ENCODE results near the gene SLC39A11. TPM values are rescaled to one million over a fixed set of nuclear protein-coding genes. Genes with fewer than 3 reads are reported as not detected.

SLC39A11 gene
- polyA plus RNA-seq, 3 donors, result 16.6 to 27.9 (median 26.6) TPM

DNA sequence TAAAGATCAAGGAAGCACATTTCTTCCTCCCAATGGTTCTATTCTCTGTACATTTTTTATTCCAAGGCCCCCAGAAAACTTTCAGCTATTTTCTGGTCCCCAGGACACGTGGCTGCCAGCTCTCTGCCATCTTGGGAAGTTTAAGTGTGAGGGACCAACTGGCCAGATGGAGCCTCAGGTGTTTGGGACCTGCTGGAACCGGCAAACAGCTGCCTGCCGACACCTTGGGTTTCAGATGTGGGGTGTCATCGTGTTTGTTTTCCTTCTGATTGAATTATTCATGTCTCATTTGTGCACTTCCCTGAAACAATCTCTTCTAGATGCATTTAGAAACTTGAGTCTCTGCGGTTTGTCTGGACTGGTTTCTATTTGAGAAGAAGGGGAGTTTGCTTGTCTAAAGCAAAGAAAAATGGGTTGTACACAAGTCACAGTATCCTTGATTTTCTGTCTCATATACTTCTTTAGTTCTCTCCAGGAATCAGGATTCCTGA lies 386.5 kb downstream of the SLC39A11 start:
- H3K27me3 Mint-ChIP-seq (ENCODE audit: low read depth in 3 of 3), result peaks cover 0 to 1% (median 0%) of the 10 kb centered on the region in 3 donors
- H3K27ac ChIP-seq (ENCODE audit: low read depth in 1 of 2, low read length in 2 of 2), result no peak overlapping the region
- TF ChIP-seq, protein P1, sequence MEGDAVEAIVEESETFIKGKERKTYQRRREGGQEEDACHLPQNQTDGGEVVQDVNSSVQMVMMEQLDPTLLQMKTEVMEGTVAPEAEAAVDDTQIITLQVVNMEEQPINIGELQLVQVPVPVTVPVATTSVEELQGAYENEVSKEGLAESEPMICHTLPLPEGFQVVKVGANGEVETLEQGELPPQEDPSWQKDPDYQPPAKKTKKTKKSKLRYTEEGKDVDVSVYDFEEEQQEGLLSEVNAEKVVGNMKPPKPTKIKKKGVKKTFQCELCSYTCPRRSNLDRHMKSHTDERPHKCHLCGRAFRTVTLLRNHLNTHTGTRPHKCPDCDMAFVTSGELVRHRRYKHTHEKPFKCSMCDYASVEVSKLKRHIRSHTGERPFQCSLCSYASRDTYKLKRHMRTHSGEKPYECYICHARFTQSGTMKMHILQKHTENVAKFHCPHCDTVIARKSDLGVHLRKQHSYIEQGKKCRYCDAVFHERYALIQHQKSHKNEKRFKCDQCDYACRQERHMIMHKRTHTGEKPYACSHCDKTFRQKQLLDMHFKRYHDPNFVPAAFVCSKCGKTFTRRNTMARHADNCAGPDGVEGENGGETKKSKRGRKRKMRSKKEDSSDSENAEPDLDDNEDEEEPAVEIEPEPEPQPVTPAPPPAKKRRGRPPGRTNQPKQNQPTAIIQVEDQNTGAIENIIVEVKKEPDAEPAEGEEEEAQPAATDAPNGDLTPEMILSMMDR (IDR thresholded peaks at IDR 0.05), result no peak
- peaks cover 7 to 12% of the 10 kb centered on the region in 2 donors for H3K4me1 ChIP-seq (ENCODE audit: control insufficient read depth in 1 of 2, insufficient read depth in 2 of 2, low read length in 2 of 2)
- H3K9ac ChIP-seq (ENCODE audit: insufficient read depth, low read length, poor library complexity, severe bottlenecking), result no peak overlapping the region
- no peaks in the 10 kb centered on the region for H4K20me1 ChIP-seq (ENCODE audit: insufficient read depth, low read length)
- peaks cover 0 to 23% of the 10 kb centered on the region in 2 donors for H3K36me3 ChIP-seq (replicated peaks in 1 of 2; ENCODE audit: control insufficient read depth in 1 of 2, insufficient read depth in 2 of 2, low read length in 2 of 2)
- no peak for DNase-seq
- no peak overlapping the region for H3K4me3 Mint-ChIP-seq
- no peak overlapping the region for H2AFZ ChIP-seq (ENCODE audit: insufficient read depth, low read depth, low read length, poor library complexity, severe bottlenecking)
- 100% methylated on average over 2 of the region's 5 CpGs for whole genome bisulfite sequencing (ENCODE audit: insufficient coverage)
- H3K27me3 ChIP-seq (ENCODE audit: control insufficient read depth in 2 of 2, insufficient read depth in 2 of 2, low read length in 2 of 2), result no peaks in the 10 kb centered on the region
- peaks cover 0 to 7% (median 2%) of the 10 kb centered on the region in 7 donors for H3K9me3 Mint-ChIP-seq
- H3K9me3 ChIP-seq (replicated peaks in 1 of 2; ENCODE audit: control insufficient read depth in 1 of 2, insufficient read depth in 1 of 2, low read length in 2 of 2), result peaks cover 0 to 2% of the 10 kb centered on the region in 2 donors
- H3K4me3 ChIP-seq (replicated peaks in 1 of 3; ENCODE audit: low read depth in 2 of 3, low read length in 3 of 3), result no peak overlapping the region
- no peak overlapping the region for H3K4me2 ChIP-seq (replicated peaks; ENCODE audit: extremely low read depth, low read length, poor library complexity, severe bottlenecking)
- H3K79me2 ChIP-seq (ENCODE audit: insufficient read depth, low read length), result no peaks in the 10 kb centered on the region
- H3K36me3 Mint-ChIP-seq, result peaks cover 36 to 48% of the 10 kb centered on the region in 2 donors
- peak overlapping the region in 1 of 7 donors; percentile 17 for H3K27ac Mint-ChIP-seq
- peaks cover 12% of the 10 kb centered on the region for H3K4me1 Mint-ChIP-seq
- intact Hi-C loops (cut with micrococcal nuclease), result no loop called here

DNA sequence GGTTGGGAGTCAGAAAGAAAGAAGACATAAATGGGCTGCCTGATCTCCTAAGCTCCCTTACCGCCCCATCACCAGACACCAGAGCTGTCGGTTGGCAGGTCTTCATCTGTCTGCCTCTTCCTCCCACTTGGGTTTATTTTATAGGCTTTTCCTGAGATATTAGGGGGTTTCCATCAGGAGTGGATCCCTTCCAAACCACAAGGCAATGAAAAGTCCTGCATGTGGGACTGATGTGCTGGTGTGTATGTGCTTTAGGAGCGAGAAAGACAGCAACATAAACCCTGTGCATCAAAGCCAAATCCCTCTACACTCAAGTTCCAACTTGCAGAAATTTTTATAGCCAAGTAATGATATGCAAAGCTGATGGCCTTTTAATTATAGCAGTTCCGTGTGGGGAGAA lies 389.5 kb downstream of the SLC39A11 start:
- peaks cover 0 to 5% (median 0%) of the 10 kb centered on the region in 7 donors for H3K9me3 Mint-ChIP-seq
- Histone ChIP-seq H2AFZ (ENCODE audit: insufficient read depth, low read depth, low read length, poor library complexity, severe bottlenecking) (no peak overlapping the region), H3K36me3 (replicated peaks in 1 of 2; ENCODE audit: control insufficient read depth in 1 of 2, insufficient read depth in 2 of 2, low read length in 2 of 2) (peaks cover 0 to 23% of the 10 kb centered on the region in 2 donors), H4K20me1 (ENCODE audit: insufficient read depth, low read length) (no peaks in the 10 kb centered on the region), H3K27me3 (ENCODE audit: control insufficient read depth in 2 of 2, insufficient read depth in 2 of 2, low read length in 2 of 2) (no peaks in the 10 kb centered on the region), H3K4me2 (replicated peaks; ENCODE audit: extremely low read depth, low read length, poor library complexity, severe bottlenecking) (no peak overlapping the region), H3K27ac (ENCODE audit: low read depth in 1 of 2, low read length in 2 of 2) (no peak overlapping the region), H3K4me3 (replicated peaks in 1 of 3; ENCODE audit: low read depth in 2 of 3, low read length in 3 of 3) (no peak overlapping the region), H3K4me1 (ENCODE audit: control insufficient read depth in 1 of 2, insufficient read depth in 2 of 2, low read length in 2 of 2) (no peaks in the 10 kb centered on the region), H3K79me2 (ENCODE audit: insufficient read depth, low read length) (no peaks in the 10 kb centered on the region), H3K9me3 (replicated peaks in 1 of 2; ENCODE audit: control insufficient read depth in 1 of 2, insufficient read depth in 1 of 2, low read length in 2 of 2) (no peaks in the 10 kb centered on the region), H3K9ac (ENCODE audit: insufficient read depth, low read length, poor library complexity, severe bottlenecking) (no peak overlapping the region)
- H3K4me3 Mint-ChIP-seq, result no peak overlapping the region
- WGBS (ENCODE audit: insufficient coverage), result no CpG with 5 or more reads among the region's 4 CpGs
- DNase-seq, result no peak
- H3K27me3 Mint-ChIP-seq (ENCODE audit: low read depth in 3 of 3), result peaks cover 0 to 1% (median 0%) of the 10 kb centered on the region in 3 donors
- intact Hi-C loops (cut with micrococcal nuclease), result no loop called here
- H3K27ac Mint-ChIP-seq, result peak overlapping the region in 1 of 7 donors; percentile 35
- TF ChIP-seq, protein P1 (IDR thresholded peaks at IDR 0.05), result no peak
- peaks cover 29 to 45% of the 10 kb centered on the region in 2 donors for H3K36me3 Mint-ChIP-seq
- no peaks in the 10 kb centered on the region for H3K4me1 Mint-ChIP-seq
